IPS DF 4.7 (cell line): ENCODE measurements around the gene ATG4B.

Source experiments
- DNase-seq: peaks from one replicate; pipeline ENCODE4 v3.0.0-alpha.2; 2013; ENCODE audit warnings: low spot score; ENCODE audit errors: extremely low read depth

The ATG4B gene

DNA sequence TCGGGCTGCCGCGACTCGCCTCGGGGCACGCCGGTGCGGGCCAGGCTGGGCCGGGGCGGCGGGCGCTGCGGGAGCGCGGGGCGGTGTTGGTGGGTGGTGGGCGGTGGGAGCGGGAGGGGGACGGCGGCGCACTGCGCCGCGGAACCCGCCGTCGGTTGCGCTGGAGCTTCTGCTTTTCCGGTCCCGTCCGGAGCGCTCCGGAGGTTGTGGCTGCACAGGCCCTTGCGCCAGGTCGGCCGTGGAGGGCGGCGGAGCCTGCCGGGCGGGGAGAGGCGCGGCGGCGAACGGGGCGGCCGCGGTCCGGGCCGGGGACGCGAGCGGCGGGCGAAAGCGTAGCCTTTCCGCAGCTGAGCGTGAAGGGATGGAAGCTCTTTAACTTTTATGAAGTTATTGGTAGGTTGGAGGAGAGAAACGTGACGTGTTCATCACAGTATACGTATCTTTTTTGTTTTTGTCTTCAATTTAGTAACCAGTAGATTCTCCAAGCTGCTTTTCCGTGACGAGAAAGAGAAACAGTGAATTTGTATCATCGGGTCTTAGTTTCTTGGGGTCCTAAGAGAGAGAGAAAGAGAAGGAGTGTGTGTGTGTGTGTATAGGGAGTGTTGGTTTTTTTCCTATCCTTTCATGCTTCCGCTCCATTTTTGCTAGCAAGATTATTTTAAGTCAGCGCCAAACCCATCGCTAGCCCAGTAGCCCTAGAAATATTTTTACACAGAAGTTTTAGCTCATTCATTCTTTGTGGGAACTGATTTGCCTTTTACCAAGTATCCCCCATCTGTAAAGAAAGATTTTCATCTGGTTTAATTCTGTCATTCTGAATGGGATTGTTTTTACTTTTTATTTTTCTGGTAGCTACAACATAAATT is 535 bp downstream of the ATG4B start:
- DNase-seq = no peak

DNA sequence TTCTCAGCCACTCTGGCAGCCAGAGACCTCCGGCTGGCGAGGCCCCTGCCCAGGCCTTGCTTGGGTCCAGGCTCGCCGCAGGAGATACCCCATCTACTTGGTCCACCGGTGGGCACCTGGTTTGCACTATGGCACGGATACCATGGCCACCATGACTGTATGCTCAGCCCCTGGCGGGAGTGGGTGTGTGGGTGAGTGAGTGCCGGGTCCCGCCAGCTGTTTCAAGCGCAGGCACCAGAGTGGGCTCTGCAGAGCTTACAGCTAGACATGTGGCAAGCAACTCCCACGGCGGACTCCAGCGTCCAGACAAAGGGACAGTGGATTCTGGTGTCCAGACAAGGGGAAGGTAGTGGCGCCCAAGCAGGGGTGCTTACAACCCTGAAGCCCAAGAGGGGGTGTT is 1.4 kb downstream of the ATG4B start:
- DNase-seq = no peak

DNA sequence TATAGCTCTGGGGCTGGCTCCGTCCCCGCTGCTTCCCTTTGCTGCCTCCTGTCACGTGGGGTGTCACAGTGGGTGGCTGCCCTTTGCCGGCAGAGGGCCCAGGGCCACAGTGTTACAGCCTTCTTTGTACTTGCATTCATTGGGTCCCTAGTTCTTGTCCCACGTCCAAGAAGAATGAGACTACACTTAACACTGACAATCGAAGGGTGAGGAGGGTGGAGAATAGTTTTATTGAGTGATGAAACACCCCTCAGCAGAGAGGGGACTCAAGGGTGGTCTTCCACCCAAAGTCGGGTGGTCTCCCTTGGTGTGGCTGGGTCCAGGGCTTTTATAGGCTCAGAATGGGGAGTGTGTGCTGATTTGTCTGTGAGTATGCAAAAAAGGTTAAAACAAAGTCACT is 1.9 kb downstream of the ATG4B start:
- DNase-seq = no peak

DNA sequence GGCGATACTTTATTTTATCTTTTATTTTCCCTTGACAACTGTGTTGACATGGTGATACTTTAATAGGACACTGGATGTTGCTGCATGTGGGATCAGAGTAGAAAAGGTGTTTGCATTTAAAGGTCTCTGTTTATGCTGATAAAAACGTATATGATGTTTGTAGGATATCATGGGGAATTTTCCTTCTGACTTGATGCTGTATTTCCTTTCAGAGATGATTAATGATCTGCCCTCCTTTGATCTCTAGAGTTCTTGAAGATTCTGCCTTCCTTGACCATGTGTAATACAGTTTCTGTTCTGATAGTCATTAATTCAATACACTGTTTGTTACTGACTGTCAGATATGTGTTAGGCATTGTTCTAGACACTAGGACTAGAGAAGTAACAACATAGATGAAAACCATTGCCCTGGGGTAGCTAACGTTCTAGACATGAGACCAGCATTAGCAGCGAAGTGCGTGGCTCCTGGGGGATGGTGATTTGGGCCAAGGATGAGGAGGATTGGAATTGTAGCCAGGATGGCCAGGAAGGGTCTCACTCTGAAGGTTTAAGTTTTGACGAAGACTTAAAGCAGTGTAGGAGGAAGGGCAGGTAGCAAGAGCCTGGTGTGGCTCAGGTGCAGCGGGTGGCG is 2.8 kb downstream of the ATG4B start:
- no peak for DNase-seq

DNA sequence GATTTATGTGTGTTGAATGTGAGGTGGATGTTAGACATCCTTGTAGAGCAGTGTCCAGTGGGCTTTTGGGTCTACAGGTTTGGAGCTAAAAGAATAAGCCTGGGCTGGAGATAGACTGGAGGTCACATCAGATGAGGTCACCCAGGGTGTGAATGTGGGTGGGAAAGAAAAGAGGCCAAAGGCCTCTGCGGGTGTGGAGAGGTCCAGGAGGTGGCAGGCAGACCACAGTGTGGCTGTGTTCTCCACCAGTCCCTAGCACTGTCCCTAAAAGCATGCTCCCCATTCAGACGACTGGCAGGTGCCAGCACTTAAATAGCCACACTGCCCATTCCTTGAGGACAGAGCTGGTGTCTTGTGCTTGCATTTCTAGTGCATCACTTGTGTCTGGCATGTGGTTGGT is 4.1 kb downstream of the ATG4B start:
- DNase-seq = no peak

DNA sequence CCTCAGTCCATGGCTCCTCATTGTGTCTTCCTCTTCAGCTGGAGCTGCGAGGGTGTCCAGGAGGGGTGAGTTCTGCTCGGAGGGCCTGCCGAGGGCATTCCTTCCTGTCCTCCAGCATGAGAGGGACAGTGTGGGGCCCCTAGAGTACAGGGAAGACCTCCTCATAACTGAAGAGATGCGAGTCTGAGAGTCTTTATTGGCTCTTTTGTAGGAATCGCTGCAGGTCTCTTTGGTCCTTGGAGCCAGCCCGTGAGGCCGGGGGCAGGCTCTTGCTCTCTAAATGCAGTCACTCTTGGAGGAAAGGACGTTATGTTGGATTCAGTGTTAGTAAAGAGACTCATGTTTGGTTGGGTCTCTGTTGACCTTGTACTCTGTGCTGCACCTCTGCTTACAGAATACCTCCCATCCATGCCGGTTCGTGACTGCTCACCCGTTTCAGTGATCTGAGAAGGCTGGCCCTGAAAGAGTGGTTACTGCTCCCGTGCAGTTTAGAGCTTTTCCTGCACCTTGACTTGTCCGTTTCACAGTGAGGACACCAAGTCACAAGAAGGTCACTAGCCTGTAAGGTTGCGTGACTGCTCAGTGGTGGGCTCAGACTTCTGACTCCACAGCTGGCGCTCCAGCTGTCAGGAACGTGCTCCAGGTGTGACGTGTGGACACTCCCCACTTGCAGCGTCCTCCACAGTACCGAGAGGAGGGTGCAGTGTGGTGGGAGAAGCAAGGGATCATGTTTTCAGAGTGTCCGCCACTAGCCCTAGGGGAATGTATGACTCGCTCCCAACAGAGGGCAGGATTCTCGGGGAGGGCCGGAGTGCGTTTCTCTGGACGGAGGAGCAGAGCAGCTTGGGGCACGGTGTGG is 7.8 kb downstream of the ATG4B start:
- DNase-seq = no peak

DNA sequence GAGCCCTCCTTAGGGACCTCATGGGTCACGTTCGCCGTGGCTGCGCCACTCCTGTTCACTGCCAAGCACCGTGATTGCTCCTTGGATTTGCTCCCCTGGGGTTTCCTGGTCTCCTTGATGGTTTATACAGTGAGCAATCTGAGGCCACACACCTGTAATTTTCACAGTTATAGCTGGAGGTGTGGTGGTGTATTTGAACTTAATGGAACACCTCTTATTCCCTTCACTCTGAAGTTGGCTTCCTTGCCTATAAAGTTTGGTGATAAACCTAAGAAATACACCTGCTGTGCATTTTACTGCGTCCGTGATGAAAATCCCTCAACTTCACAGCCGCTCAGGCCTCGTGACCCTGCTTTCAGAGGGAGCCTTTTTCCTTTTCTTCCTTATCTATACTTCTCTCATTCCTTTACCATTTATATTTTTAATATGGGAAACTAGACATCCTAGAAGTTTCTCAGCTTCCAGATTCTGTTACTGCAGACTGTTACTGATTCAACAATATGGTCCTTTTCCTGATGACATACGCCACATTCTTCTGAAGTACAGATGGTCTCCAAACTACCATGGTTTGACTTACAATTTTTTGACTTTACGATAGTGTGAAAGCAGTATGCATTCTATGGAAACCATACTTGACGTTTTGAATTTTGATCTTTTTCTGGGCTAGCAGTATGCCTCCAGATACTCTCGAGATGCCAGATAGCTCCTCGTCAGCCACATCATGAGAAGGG is 8.6 kb downstream of the ATG4B start:
- no peak for DNase-seq

DNA sequence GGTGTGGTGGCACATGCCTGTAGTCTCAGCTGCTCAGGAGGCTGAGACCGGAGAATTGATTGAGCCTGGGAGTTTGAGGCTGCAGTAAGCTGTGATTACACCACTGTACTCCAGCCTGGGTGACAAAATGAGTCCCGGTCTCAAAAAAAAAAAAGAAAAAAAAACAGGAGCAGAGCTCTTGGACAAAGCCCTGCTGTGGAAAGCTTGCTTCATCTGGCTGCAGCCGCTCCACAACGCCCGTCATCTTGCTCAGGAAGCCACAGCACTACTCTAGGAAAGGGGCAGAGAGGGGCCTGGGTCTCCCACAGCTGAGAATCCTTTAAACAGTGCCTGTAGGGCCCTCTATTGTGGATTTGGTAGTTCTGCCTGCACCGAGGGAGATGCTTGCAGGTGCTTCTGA is 11.0 kb downstream of the ATG4B start:
- no peak for DNase-seq

DNA sequence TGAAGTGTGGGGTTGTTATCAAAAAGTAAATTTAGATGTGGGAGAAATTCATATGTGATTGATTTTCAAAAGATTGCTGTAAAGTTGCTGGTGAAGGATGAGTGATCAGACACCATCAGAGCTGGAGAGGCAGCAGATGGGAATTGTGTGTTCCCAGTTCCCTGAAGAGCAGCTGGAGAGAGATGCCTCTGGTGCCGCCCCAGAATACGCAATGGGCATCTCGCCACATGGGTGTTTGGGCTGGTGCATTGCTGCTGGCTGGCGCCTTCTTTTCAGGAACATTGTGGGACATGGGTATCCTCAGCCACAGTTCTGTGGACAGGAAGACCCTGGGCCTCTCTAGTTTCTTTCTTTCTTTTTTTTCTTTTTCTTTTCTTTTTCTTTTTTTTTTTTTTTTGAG is 11.9 kb downstream of the ATG4B start:
- DNase-seq = no peak

DNA sequence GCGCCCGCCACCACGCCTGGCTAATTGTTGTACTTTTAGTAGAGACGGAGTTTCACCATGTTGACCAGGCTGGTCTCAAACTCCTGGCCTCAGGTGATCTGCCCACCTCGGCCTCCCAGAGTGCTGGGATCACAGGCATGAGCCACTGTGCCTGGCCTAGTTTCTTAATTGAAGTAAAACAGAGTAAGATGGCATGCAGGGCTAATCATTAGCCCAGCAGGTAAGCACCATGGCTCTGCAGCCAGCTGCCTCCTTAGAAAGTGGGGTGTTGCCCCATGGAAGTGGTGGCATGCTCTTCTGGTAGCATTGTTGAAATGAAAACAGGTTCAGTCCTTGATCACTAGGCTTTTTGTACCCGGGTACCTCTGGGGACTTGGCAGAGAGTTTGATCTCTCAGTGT is 12.4 kb downstream of the ATG4B start:
- DNase-seq = no peak

DNA sequence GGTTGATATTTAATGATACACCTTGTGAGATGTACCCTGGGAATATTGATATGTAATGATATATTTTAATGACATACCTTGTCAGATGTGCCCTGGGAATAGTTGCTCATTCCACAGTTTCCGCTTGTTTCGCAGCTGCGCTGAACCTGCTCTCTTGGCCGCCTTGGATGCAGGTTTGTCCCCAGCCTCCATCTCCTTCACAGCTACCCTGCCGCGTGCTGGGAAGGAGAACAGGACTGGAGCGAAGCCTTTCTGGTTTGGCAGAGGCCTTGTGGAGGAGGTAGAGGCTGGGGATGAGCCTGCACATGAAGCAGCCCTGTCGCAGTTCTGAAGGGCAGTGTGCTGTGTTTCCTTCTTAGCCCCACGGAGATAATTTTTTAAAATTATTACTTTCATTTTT is 14.6 kb downstream of the ATG4B start:
- no peak for DNase-seq

DNA sequence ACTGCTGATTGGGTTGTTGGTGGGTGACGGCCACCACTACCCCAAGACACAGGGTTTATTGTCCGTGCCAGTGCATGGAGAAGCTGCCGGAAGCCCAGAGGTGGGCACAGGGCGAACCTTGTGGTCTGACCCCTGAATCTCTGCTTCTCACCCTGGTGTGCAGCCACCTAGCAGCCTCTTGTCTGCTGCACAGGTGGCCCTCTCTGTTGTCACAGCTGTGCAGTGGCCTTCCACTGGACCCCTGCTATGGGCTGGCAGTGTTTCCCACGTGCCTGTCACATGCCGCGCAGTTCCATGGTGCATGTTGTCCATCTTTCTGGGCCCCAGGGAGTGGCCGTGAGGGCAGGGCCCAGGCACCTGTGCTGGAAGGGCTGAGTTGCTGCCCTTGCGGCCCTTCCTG is 15.2 kb downstream of the ATG4B start:
- DNase-seq = no peak

DNA sequence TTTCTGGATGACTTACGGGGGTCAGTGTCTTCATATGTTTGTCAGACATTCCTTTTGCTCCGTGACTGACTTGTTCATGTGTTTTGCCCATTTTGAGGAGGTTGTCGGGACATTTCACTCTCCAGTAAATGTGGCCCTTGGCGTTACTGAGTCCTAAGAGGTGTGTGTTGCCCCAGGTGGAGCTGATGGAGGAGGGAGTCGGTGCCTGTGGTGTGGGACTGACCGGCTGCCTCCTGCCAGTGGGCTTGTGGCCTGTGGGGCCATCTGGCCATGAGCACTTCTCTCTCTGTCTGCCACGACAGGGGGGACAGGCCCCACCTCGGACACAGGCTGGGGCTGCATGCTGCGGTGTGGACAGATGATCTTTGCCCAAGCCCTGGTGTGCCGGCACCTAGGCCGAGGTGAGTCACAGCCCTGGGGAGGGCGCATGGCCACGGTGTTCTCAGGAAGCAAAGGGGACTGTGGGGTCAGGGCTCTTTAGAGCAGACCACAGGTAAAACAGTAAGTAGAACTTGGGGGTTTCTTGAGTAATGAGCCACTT is 15.8 kb downstream of the ATG4B start:
- no peak for DNase-seq

DNA sequence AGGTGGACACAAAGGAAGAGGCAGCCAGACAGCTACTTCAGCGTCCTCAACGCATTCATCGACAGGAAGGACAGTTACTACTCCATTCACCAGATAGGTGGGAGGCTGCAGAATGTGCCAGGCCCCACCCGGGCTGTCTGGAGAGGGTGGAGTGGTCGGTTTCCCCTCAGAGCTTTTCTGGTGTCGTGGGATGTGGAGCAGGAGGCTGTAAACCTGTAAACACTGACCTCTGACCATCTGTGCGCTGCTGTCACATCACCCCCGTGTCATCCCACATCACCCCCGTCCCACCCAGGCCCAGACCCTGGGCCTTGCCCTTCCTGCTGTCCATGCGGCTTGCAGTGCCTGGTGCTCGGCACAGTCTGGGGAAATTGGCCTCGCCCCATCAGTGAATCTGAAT is 17.1 kb downstream of the ATG4B start:
- no peak for DNase-seq

DNA sequence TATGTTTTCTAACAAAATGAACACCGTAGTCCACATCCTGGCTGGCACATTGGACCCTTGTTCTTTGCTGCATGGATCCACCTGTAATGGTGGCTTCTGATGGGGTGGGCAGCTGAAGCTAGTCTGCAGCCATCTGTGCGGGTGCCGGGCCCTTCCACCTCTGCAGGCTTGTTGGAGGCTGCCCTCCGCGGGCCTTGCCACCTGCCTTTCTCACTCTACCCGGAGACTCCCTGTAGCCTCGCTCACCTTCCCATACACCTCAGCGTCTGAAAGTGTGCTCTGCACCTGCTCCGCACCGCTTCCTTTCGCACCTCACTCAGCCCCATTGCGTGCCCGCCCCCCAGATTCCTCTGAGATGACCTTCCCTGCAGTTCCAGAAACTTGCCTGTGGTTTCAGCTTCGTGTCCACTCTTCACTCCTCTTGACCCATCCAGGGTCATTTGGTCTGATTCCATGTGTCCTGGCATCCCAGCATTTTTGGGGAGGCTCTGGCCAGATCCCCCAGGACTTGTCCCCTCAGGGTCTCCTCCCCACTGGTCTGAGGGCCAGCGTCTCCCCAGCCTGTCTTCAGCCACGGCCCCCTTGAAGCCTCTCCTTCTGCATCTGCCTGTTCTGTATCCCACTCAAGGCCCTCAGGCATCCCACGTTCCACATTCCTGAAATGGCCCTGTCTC is 18.2 kb downstream of the ATG4B start:
- DNase-seq = no peak

DNA sequence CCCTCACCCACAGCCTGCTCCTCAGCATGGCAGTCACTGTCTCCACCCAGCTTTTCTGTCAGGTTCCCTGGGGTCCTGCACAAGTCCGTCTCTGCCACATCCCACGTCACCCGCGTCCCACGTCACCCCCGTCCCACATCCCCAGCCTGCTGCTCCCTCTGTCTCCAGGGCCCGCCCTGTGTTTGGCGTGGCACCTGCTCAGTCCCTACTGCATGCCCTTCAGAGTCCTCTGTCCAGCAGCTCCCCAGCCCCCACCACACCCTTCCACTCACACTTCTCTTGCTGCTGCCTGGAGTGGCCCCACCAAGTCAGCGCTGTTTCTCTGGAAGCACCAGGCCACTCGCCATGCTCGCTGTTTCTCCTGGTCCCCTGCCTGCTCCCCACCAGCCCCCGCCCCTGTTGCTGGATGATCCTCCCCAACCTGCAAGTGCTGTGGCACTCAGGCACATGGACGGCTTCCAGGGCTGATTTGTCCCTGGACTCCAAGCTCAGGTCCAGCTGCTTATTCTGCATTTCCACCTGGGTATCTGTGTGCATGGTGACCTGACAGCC is 18.8 kb downstream of the ATG4B start:
- no peak for DNase-seq

DNA sequence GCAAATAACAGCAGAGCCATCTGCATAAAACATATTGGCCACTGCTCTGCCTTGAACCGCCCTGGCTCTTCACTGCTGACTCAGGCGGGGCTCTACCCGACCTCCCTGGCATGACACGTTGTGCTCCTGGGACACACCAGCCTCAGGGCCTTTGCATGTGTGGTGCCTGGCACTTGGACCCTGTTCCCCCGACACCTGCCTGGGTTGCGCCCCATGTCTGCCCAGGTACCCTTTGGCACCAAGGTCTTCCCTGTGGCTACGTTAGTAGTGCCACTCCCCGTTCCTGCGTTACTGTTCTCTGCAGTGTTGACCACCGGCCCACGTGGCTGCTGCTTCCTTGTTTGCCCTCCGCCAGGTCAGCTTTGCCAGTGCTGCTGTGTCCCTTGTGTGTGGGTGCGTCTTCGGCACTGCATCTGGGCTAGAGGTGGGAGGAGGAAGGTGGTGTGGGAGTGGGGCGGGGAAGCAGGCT is 20.3 kb downstream of the ATG4B start:
- DNase-seq = no peak

DNA sequence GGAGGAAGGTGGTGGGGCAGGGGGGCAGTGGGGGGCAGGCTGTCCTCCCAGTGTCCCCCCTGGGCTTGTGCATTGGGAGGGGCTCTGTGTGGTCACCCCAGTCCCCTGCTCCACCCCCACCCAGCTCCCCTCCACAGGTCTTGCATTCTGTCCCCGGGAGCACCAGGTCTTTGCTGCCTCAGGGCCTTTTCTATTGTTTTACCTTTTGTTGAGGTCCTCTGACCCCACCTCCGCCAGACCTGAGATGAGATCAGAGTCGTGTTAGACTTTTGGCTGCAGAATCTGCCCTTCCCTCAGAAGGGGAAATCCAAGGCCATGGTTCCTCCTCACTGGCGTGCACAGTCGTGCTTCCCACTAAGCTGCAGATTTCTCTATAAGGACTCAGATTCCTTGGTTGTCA is 20.8 kb downstream of the ATG4B start:
- DNase-seq = no peak

DNA sequence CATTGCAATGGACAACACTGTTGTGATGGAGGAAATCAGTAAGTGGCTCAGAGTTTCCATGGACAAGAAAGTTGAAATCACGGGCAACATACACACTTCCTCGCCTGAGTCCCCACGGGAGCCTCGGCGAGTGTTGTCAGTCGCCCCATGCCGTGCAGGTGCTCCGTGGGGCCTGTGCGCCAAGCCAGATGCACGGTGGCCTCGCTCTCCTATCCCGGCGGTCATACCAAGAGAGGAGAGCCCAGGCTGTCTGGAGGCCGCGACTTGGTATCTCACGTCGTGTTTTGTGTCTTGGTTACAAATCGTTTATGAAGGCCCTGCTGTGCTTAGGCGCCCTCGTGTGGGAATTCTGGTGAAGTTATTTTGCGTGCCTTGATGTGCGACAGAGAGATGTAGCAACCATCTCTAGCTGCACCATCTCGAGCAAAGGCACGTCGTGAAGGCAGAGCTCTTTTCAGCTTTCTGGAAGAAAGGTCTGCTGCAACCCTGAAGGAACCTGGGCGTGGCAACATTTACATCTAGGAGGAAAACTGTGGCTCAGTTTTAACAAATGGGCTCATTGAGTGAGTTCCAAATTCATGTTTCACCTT is 21.8 kb downstream of the ATG4B start:
- DNase-seq = no peak
